WTC11 (cell line): ENCODE measurements around the gene GOLGA6C. TPM values are rescaled to one million over a fixed set of nuclear protein-coding genes. Genes with fewer than 3 reads are reported as not detected.
"Not testable (repeated sequence)": the region's sequence is repeated elsewhere in the genome, so short reads cannot be mapped to it uniquely, and the experiment has no call there.

Experiments
- ATAC-seq: fragments of 200-7000 bp; cut with Tn5 transposase; 2 replicates; pipeline ENCODE4 v1.10.0; 2021; ENCODE audit warnings: mild to moderate bottlenecking, moderate library complexity
- CTCF ChIA-PET: fragments of 300-600 bp; sonication (Branson Sonifier 250); formaldehyde crosslinking; loops from one replicate; lab custom pipeline; 2021; ENCODE audit warnings: antibody characterized with exemption; lab: Charles Lee
- POLR2A ChIA-PET: fragments of 350-600 bp; sonication (Branson Sonifier 250); formaldehyde crosslinking; loops from one replicate; lab custom pipeline; 2021; ENCODE audit warnings: antibody characterized with exemption; lab: Charles Lee
- DNase-seq: peaks from one replicate; pipeline ENCODE4 v3.0.0; 2021; ENCODE audit warnings: low spot score
- H3K27ac Mint-ChIP-seq: 2 replicates; pipeline ENCODE4 v1.8.0; 2021; ENCODE audit warnings: mixed read lengths
- H3K27me3 Mint-ChIP-seq: 2 replicates; pipeline ENCODE4 v1.8.0; 2021; ENCODE audit warnings: low read depth, mild to moderate bottlenecking, moderate library complexity, mixed read lengths
- H3K36me3 Mint-ChIP-seq: 2 replicates; pipeline ENCODE4 v1.8.0; 2021; ENCODE audit warnings: mixed read lengths
- H3K4me1 Mint-ChIP-seq: 2 replicates; pipeline ENCODE4 v1.8.0; 2022; ENCODE audit warnings: mixed read lengths
- H3K4me3 Mint-ChIP-seq: 2 replicates; pipeline ENCODE4 v1.8.0; 2021; ENCODE audit warnings: mild to moderate bottlenecking, moderate library complexity, mixed read lengths
- H3K9me3 Mint-ChIP-seq: 2 replicates; pipeline ENCODE4 v1.8.0; 2021; ENCODE audit warnings: mixed read lengths
- AR ChIP-seq: fragments of 250-450 bp; sonication (Bioruptor Pico); IDR thresholded peaks from 2 replicates; pipeline ENCODE4 v1.9.0; 2021; ENCODE audit warnings: mild to moderate bottlenecking
- ATF1 ChIP-seq: sonication (generic); formaldehyde crosslinking; IDR thresholded peaks from 2 replicates; pipeline ENCODE4 v1.8.1; 2023; ENCODE audit warnings: mild to moderate bottlenecking, moderate library complexity, missing genetic modification reagents
- CBFB ChIP-seq: sonication (generic); formaldehyde crosslinking; IDR thresholded peaks from 2 replicates; pipeline ENCODE4 v1.8.1; 2022; ENCODE audit warnings: mild to moderate bottlenecking, low read depth, missing genetic modification reagents
- CREB1 ChIP-seq: sonication (generic); formaldehyde crosslinking; IDR thresholded peaks from 2 replicates; pipeline ENCODE4 v1.8.0; 2023; ENCODE audit warnings: mild to moderate bottlenecking, missing genetic modification reagents
- GABPB1 ChIP-seq: sonication (generic); formaldehyde crosslinking; IDR thresholded peaks from 2 replicates; pipeline ENCODE4 v1.8.1; 2023; ENCODE audit warnings: mild to moderate bottlenecking, missing genetic modification reagents
- JAZF1 ChIP-seq: fragments of 250-450 bp; sonication (Bioruptor Pico); IDR thresholded peaks from 2 replicates; pipeline ENCODE4 v1.9.0; 2021; ENCODE audit warnings: moderate library complexity, mild to moderate bottlenecking, inconsistent platforms
- JUN ChIP-seq: sonication (generic); formaldehyde crosslinking; IDR thresholded peaks from 2 replicates; pipeline ENCODE4 v1.8.0; 2023; ENCODE audit warnings: mild to moderate bottlenecking, missing genetic modification reagents
- PREB ChIP-seq: sonication (generic); formaldehyde crosslinking; IDR thresholded peaks from 2 replicates; pipeline ENCODE4 v1.8.1; 2022; ENCODE audit warnings: mild to moderate bottlenecking, missing genetic modification reagents, moderate library complexity, borderline replicate concordance
- ZMAT4 ChIP-seq: fragments of 250-450 bp; sonication (Bioruptor Pico); IDR thresholded peaks from 2 replicates; pipeline ENCODE4 v1.9.0; 2021; ENCODE audit warnings: mild to moderate bottlenecking
- ZNF121 ChIP-seq: sonication (generic); formaldehyde crosslinking; IDR thresholded peaks from 2 replicates; pipeline ENCODE4 v1.8.0; 2023; ENCODE audit warnings: missing genetic modification reagents
- ZNF263 ChIP-seq: sonication (generic); formaldehyde crosslinking; IDR thresholded peaks from 2 replicates; pipeline ENCODE4 v1.8.1; 2022; ENCODE audit warnings: low read depth, mild to moderate bottlenecking, moderate library complexity, missing genetic modification reagents
- total RNA-seq: library from RNA; stranded (reverse); gene quantifications from 3 replicates; pipeline ENCODE4 v1.2.3, GENCODE V29; 2021
- TF ChIP-seq, protein P1 (sequence below): fragments of 200-600 bp; IDR thresholded peaks from 2 replicates; pipeline ENCODE4 v1.8.0; 2022; ENCODE audit warnings: antibody characterized with exemption
- TF ChIP-seq, protein P2 (sequence below): sonication (generic); formaldehyde crosslinking; IDR thresholded peaks from 2 replicates; pipeline ENCODE4 v1.8.0; 2022; ENCODE audit warnings: mild to moderate bottlenecking, missing genetic modification reagents
- TF ChIP-seq, protein P3 (sequence below): sonication (generic); formaldehyde crosslinking; IDR thresholded peaks from 2 replicates; pipeline ENCODE4 v1.8.0; 2023; ENCODE audit warnings: missing genetic modification reagents

Gene GOLGA6C
- total RNA-seq, 1 experiment from 2014 or later, result 0.52 TPM

- DNase-seq, result peak; percentile 90
- Mint-ChIP-seq H3K4me3 (no peak overlapping the region), H3K9me3 (no peaks in the 10 kb centered on the region), H3K27me3 (peaks cover 20% of the 10 kb centered on the region), H3K36me3 (no peaks in the 10 kb centered on the region), H3K27ac (no peak overlapping the region), H3K4me1 (0 out of 2 replicates have a peak, but pooled peaks cover 4% of the 10 kb centered on the region)
- ATAC-seq, result peak; percentile 100
- TF ChIP-seq CREB1 (CRISPR knock-in tag) (no peak), JUN (CRISPR knock-in tag) (no peak), PREB (CRISPR knock-in tag) (no peak), ZNF121 (CRISPR knock-in tag) (no peak)
- TF ChIP-seq, protein P1, sequence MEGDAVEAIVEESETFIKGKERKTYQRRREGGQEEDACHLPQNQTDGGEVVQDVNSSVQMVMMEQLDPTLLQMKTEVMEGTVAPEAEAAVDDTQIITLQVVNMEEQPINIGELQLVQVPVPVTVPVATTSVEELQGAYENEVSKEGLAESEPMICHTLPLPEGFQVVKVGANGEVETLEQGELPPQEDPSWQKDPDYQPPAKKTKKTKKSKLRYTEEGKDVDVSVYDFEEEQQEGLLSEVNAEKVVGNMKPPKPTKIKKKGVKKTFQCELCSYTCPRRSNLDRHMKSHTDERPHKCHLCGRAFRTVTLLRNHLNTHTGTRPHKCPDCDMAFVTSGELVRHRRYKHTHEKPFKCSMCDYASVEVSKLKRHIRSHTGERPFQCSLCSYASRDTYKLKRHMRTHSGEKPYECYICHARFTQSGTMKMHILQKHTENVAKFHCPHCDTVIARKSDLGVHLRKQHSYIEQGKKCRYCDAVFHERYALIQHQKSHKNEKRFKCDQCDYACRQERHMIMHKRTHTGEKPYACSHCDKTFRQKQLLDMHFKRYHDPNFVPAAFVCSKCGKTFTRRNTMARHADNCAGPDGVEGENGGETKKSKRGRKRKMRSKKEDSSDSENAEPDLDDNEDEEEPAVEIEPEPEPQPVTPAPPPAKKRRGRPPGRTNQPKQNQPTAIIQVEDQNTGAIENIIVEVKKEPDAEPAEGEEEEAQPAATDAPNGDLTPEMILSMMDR, result peak; percentile 65
- TF ChIP-seq, protein P2, sequence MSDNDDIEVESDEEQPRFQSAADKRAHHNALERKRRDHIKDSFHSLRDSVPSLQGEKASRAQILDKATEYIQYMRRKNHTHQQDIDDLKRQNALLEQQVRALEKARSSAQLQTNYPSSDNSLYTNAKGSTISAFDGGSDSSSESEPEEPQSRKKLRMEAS (CRISPR knock-in tag), result no peak
- POLR2A ChIA-PET, result interaction anchor here (2.0 kb wide), 1 partner anchor 92 kb away, joined by 6 read pairs; no protein-coding TSS in a partner anchor
- CTCF ChIA-PET, result interaction anchor here (0.7 to 2.8 kb wide), 31 partner anchors 10 to 537 kb away, joined by 3 to 25 read pairs (median 6); partner anchors contain the start of genes C15orf39, MAN2C1, PPCDC and RPP25
These were observed 49.8 kb downstream of the GOLGA6C start for GRCh38 chr15:75307778-75308390.

- no peak for TF ChIP-seq CBFB (CRISPR knock-in tag)
- no peak for TF ChIP-seq ATF1 (CRISPR knock-in tag)
- TF ChIP-seq GABPB1 (CRISPR knock-in tag), result 0 out of 2 replicates have a peak, but pooled peaks have one; percentile 14
- TF ChIP-seq, protein P3, sequence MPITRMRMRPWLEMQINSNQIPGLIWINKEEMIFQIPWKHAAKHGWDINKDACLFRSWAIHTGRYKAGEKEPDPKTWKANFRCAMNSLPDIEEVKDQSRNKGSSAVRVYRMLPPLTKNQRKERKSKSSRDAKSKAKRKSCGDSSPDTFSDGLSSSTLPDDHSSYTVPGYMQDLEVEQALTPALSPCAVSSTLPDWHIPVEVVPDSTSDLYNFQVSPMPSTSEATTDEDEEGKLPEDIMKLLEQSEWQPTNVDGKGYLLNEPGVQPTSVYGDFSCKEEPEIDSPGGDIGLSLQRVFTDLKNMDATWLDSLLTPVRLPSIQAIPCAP (CRISPR knock-in tag), result no peak
- no peak for TF ChIP-seq AR (CRISPR knock-in tag)
- TF ChIP-seq ZMAT4 (CRISPR knock-in tag), result no peak
- TF ChIP-seq ZNF263 (CRISPR knock-in tag), result no peak
- TF ChIP-seq JAZF1 (CRISPR knock-in tag), result no peak
- H3K36me3 Mint-ChIP-seq, result no peaks in the 10 kb centered on the region
- no peaks in the 10 kb centered on the region for H3K9me3 Mint-ChIP-seq
- CTCF ChIA-PET, result interaction anchor here (0.8 kb wide), 2 partner anchors 279 to 280 kb away, joined by 3 to 5 read pairs; no protein-coding TSS in a partner anchor
- H3K27me3 Mint-ChIP-seq, result peaks cover 29% of the 10 kb centered on the region
- POLR2A ChIA-PET, result no interaction called here
- H3K4me1 Mint-ChIP-seq, result 0 out of 2 replicates have a peak, but pooled peaks cover 4% of the 10 kb centered on the region
- no peak overlapping the region for H3K4me3 Mint-ChIP-seq
- DNase-seq (no peak), ATAC-seq (no peak)
- no peak overlapping the region for H3K27ac Mint-ChIP-seq
These were observed 51.6 kb downstream of the GOLGA6C start for GRCh38 chr15:75309711-75310110.

- DNase-seq, H3K36me3 Mint-ChIP-seq, POLR2A ChIA-PET, ATAC-seq, H3K4me1 Mint-ChIP-seq, H3K4me3 Mint-ChIP-seq, CTCF ChIA-PET, H3K9me3 Mint-ChIP-seq, H3K27ac Mint-ChIP-seq: not testable (repeated sequence)
- H3K27me3 Mint-ChIP-seq, result peaks cover 26% of the 10 kb centered on the region
These were observed 54.4 kb downstream of the GOLGA6C start for GRCh38 chr15:75312548-75312947.
